HL-60/S4 (cell line): ENCODE measurements around the gene ABCA2.

Source experiments
- in situ Hi-C: fragments of 300-500 bp; cut with MboI; formaldehyde crosslinking; loops from 2 replicates; pipeline ENCODE4 v1.14.3; 2022; ENCODE audit warnings: low sequenced_read_pairs

The ABCA2 gene

GRCh38 chr9:136983656-136984314 lies 44.3 kb downstream of the ABCA2 start:
- in situ Hi-C loops = no loop called here

GRCh38 chr9:136983167-136983566 lies 44.9 kb downstream of the ABCA2 start:
- in situ Hi-C loops = no loop called here

- in situ Hi-C loops = no loop called here
Observed at GRCh38 chr9:136982232-136983051, 45.6 kb downstream of the ABCA2 start, which contains the start of gene LCNL1. Gene LCNL1 (plus strand): TSS chr9:136982993. CDS start chr9:136983587, 594 bp downstream.

GRCh38 chr9:136981588-136982231 lies 46.3 kb downstream of the ABCA2 start:
- in situ Hi-C loops = no loop called here

- in situ Hi-C loops = no loop called here
Observed at GRCh38 chr9:136980669-136981478, 47.2 kb downstream of the ABCA2 start.

GRCh38 chr9:136979769-136980587 lies 48.1 kb downstream of the ABCA2 start:
- in situ Hi-C loops = no loop called here

- in situ Hi-C loops = no loop called here
Observed at GRCh38 chr9:136978865-136979544, 49.0 kb downstream of the ABCA2 start.

GRCh38 chr9:136978073-136978864 lies 49.8 kb downstream of the ABCA2 start:
- in situ Hi-C loops = no loop called here

- in situ Hi-C loops = no loop called here
Observed at GRCh38 chr9:136977649-136978072, 50.4 kb downstream of the ABCA2 start.

- in situ Hi-C loops = no loop called here
Observed at GRCh38 chr9:136977223-136977622, 50.8 kb downstream of the ABCA2 start, which contains the start of gene PTGDS. Gene PTGDS (plus strand): TSS chr9:136977504. CDS start chr9:136977579, 75 bp downstream.

- in situ Hi-C loops = no loop called here
Observed at GRCh38 chr9:136975644-136976043, 52.4 kb downstream of the ABCA2 start.

GRCh38 chr9:136974817-136975535 lies 53.1 kb downstream of the ABCA2 start:
- in situ Hi-C loops = no loop called here

- in situ Hi-C loops = no loop called here
Observed at GRCh38 chr9:136973618-136974617, 54.1 kb downstream of the ABCA2 start.

- in situ Hi-C loops = no loop called here
Observed at GRCh38 chr9:136972743-136973142, 55.3 kb downstream of the ABCA2 start.

- in situ Hi-C loops = no loop called here
Observed at GRCh38 chr9:136972335-136972734, 55.7 kb downstream of the ABCA2 start.

- in situ Hi-C loops = no loop called here
Observed at GRCh38 chr9:136971746-136972145, 56.3 kb downstream of the ABCA2 start.

- in situ Hi-C loops = no loop called here
Observed at GRCh38 chr9:136970361-136970760, 57.7 kb downstream of the ABCA2 start.
